Jurkat, Clone E6-1 (cell line): Measurements from ENCODE around the gene PRSS23.
A peak's percentile ranks its signal among the peaks of the same experiment; 100 is the strongest.

Experiments used
- DNase-seq: peaks from one replicate; pipeline ENCODE4 v3.0.0-alpha.2; 2011; ENCODE audit warnings: low read depth, low spot score
- H3K4me3 ChIP-seq: 2 replicates; pipeline ENCODE4 v1.5.1; 2011; ENCODE audit warnings: mild to moderate bottlenecking, low read length, control low read depth, moderate library complexity

Gene PRSS23

GRCh38 chr11:86787018-86787536, 13.3 kb upstream of the PRSS23 start:
- no peak overlapping the region for H3K4me3 ChIP-seq
- DNase-seq: no peak

DNA sequence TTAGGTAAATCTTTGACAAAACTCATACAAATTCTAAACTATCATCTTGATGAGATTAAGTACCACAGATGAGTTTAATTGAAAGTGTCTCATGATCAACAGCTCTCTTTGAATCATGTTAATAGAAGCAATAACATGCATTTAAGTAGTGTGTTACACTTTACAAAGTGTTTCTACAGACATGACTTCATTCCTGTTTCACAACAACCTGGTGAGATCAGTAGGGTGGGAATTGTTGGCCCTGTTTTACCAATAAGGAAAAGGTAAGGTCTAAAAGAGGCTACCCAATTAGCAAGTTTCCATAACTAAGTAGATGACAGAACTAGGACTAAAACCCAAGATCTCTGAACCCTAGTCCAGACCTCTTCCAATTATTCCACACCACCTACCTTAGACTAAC, 12.7 kb upstream of the PRSS23 start:
- DNase-seq: no peak

DNA sequence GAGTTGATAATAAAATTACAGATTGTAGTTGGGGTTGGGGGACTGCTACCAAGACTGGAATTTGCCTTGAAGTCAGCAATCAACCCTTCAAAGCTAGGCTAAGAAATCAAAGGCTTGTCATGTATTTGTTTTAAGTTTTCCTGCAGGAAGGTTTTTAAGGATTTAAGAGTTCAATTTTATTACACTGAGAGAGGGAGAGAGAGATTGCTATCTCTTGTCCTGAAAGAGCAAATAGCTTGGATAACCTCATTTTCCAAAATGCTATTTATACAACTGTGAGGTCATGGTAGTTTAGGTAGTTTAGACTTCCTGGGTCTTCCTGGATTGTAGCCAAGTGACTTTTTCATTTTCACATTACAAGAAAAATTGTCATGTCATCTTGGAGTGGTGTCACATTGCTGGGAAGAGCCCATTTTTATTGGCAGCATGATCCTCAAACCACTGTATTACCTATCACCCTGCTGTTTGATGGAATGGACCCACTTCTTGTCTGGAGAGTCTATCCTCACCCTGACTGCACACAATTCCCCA, 10.1 kb upstream of the PRSS23 start:
- DNase-seq: no peak
- H3K4me3 ChIP-seq: no peak overlapping the region

More for the DNA sequence above, 12.7 kb upstream of the PRSS23 start:
- H3K4me3 ChIP-seq: no peak overlapping the region

DNA sequence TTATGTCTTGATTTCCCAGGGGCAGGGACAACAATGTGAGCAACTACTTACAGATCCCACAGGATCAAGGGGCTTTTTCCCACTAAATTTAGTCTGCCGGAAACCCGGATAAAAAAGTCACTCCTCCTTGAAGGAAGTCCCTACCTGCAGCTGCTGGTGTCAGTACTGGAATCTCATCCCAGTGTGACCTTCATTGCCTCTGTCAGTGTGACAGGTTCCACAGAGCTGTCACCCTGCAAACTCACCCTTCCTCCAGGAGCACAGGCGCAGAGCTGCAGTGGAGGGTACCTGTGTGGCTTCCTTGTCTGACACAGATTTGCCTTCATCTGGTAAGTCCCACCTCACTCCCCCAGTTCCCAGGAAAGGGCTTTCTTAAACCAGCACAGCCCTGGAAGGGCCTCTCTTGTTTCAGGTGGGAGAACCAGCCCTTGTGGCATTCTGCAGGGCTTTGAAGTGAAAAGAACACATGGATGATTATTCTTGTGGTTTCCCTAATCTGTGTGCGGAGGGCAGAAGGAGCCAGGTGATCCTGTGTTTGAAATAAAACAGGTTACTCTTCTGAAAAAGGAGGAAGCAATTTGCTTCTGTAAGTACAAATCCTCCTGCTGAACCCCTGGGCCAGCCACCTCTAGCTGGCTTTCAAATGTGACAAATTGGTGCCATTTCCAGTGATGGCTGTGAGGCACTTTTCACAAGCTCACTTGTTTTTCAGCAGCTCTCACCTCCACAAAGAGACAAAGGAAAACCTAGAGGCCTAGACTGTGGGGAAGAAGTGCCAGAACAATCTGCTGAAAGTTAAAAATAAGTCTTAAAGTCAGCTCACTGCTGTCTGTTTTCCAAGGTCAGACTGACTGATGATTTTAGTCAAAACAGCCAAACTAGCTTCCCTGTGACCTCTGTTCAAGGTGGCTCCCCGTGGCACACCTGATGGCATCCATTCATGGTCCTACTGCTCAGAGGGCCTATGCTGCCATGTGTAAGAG, 9.2 kb upstream of the PRSS23 start:
- peak; percentile 25 for DNase-seq
- H3K4me3 ChIP-seq: no peak overlapping the region

- no peak overlapping the region for H3K4me3 ChIP-seq
- no peak for DNase-seq
Observed at GRCh38 chr11:86792150-86792549, 8.2 kb upstream of the PRSS23 start.

DNA sequence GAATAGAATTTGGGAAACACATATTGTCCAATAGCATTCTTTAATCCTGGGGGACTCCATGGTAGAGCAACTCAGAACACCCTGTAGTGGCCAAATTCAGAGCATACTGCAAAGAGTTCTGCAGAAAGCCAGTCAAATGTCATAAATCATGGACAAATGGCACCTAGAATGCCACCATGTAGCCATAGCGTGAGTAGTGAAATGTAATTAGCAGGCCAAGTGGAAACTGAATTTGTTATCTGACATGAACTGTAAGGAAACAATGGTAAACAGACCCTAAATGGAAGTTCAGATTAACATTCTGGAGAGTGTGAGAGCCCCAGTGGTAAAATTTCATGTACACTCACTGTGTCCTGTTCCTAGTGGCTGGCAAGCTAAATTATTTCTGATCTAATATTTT, 7.0 kb upstream of the PRSS23 start:
- no peak for DNase-seq
- no peak overlapping the region for H3K4me3 ChIP-seq

DNA sequence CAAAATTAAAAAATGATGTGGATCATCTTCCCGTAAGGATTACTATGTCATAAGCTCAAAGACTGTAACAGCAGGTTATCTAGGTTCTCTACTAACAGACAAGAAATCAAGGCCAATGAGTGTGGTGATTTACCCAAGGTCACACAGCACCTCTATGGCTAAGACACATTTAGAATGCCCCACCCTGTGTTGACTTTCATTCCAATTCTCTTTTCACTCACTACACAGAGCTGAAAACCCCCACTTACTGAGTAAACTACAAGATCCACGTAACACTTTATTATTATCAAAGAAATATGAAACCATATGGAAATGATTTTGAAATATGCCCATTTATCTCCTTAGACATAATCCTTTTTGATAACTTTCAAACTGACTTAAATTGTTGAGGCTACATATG, 4.8 kb upstream of the PRSS23 start:
- DNase-seq: no peak
- H3K4me3 ChIP-seq: no peak overlapping the region

- H3K4me3 ChIP-seq: no peak overlapping the region
- no peak for DNase-seq
Observed at GRCh38 chr11:86795949-86796348, 4.4 kb upstream of the PRSS23 start.

GRCh38 chr11:86797133-86797532, 3.2 kb upstream of the PRSS23 start:
- no peak for DNase-seq

GRCh38 chr11:86798988-86799387, 1.4 kb upstream of the PRSS23 start:
- no peak overlapping the region for H3K4me3 ChIP-seq

More at GRCh38 chr11:86797133-86797532, 3.2 kb upstream of the PRSS23 start:
- H3K4me3 ChIP-seq: no peak overlapping the region

GRCh38 chr11:86799680-86800075, 664 bp upstream of the PRSS23 start:
- no peak for DNase-seq
- H3K4me3 ChIP-seq: no peak overlapping the region

More at GRCh38 chr11:86798988-86799387, 1.4 kb upstream of the PRSS23 start:
- no peak for DNase-seq

DNA sequence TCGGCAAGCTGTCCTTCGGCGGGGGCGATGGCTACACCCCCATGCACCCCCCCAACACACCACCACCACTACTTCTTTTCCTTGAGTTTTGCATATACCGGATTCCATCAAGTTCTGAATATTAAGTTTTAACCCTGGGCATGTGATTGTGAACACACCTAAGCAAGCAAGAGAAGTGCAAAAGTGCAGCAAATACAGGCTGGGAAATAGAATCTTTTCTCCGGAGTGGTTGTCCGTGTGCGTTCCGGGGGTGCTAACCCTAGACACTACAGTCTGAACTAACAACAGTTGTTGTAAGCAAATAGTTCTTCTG, 574 bp downstream of the PRSS23 start:
- no peak for DNase-seq
- no peak overlapping the region for H3K4me3 ChIP-seq

DNA sequence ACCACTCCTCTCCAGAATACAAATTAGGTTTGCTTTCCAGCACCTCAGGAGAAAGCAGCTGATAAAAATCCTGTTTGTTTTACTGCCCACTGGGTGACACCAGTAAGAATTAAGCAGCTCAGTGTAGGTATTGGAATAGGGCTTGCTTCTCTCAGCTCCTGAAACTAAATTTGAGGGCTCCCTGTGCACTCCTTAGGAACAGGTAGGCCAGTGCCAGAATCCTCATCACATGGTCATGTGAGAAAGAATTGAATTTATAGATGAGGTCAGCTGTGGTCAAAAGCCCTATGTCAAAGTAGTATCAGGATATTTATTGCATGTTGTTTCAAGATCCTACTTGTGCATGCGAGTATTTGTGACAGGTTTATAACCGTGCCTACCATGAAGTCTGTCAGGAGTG, 1.0 kb downstream of the PRSS23 start:
- H3K4me3 ChIP-seq: no peak overlapping the region
- DNase-seq: no peak

GRCh38 chr11:86802146-86802545, 1.8 kb downstream of the PRSS23 start:
- DNase-seq: no peak
- H3K4me3 ChIP-seq: no peak overlapping the region

DNA sequence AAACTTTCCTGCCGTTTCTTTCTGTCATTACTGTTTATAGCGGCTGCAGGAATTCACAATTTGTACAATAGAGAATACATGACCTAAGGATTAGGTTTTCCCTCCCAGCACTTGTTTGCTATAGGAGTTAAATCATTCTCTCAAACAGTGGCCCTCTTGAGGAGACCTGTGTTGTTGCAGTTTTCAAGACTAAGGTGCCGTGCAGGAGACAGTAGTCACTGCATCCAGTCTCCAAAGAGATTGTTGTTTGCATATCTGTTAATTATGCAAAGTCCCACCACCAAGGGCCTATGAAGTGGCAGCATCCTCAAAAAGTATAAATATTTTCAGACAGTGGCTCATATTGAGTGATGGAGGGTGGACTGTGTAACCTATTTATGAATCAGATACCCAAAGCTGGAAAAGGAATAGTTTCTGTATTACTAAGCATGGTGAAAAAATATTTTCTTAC, 2.3 kb downstream of the PRSS23 start:
- H3K4me3 ChIP-seq: no peak overlapping the region

GRCh38 chr11:86803136-86804045, 3.0 kb downstream of the PRSS23 start:
- DNase-seq: no peak
- no peak overlapping the region for H3K4me3 ChIP-seq

More for the DNA sequence above, 2.3 kb downstream of the PRSS23 start:
- DNase-seq: peak; percentile 31

DNA sequence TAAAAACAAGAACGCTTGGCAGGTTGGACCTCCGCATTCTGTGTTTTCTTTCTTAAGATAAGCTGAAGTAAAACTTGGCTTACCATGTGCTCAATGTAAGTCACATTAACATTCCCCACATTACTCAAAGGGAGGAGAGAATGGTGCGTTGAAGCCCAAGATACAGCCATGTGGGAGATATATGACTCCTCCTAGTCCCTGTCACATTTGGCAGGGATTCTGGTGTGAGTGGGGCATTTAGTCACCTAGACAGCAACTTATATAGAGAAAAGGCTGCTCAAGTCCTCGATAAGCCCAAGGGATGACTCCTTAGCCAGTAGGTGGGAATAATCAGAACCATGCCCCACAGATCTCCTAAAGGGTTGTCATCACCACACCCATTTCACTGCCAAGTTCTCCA, 4.6 kb downstream of the PRSS23 start:
- DNase-seq: no peak
- H3K4me3 ChIP-seq: no peak overlapping the region

DNA sequence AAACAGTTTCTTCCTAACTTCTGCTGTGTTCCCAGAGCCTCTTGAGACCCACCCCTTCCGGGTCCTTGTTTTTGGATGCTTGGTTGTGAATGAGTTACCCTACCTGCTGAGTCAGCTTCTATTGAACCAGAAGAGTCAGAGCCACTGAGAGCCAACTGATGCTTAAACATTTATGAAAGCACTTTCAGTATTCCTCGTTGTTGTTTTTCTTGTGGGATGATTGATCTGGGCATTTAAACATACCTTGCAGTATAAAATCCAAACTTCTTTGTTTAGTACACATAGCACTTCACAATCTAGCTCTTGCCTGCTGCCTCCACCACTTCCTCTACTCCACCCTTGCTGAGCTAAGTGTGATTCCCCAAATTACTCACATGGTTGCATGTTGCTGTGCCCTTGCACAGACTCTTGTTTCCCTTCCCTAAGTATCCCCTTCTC, 5.5 kb downstream of the PRSS23 start:
- H3K4me3 ChIP-seq: no peak overlapping the region
- DNase-seq: no peak

DNA sequence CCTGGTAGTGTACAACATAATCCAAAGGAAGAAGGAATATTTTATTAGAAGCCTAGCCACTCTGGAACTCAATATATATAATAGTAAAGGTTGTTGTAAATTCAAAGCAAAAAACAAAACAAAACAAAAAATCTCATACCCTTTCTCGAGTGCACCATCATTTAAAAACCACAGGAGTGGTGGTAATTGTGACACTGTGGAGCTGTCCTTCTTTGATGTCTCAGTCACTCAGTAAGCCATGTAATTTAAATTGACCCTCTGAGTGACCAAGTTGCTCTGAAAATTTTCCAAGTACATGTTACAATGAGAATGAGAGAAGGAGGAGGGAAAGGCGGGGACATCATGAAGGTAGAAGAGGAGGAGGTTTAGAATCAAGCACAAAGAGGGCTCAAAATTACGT, 6.6 kb downstream of the PRSS23 start:
- DNase-seq: no peak
- no peak overlapping the region for H3K4me3 ChIP-seq
